Right atrium auricular region (tissue), 2 donors: ENCODE measurements around the gene SGCA. TPM values are rescaled to one million over a fixed set of nuclear protein-coding genes. Genes with fewer than 3 reads are reported as not detected.

Experiments used
- DNase-seq: peaks from one replicate; pipeline ENCODE4 v3.0.0-alpha.2; 2019; ENCODE audit warnings: low spot score
- H3K27ac ChIP-seq, 2 donors: fragments of 200-600 bp; sonication (generic); 1 replicate in 1 of 2; 2 replicates in 1 of 2; pipeline ENCODE4 v1.5.1; 2016 to 2019
- H3K27me3 ChIP-seq, 2 donors: fragments of 200-600 bp; sonication (generic); one replicate each; pipeline versions ENCODE4 v1.5.1 to v1.6.0; 2017 to 2019
- H3K36me3 ChIP-seq: fragments of 200-600 bp; sonication (generic); one replicate; pipeline ENCODE4 v1.5.1; 2016
- H3K4me1 ChIP-seq, 2 donors: fragments of 200-600 bp; sonication (generic); one replicate each; pipeline versions ENCODE4 v1.5.1 to v1.6.0; 2017 to 2019
- H3K4me3 ChIP-seq, 2 donors: fragments of 200-600 bp; sonication (generic); 1 replicate in 1 of 2; 2 replicates in 1 of 2; pipeline ENCODE4 v1.5.1; 2017 to 2019; ENCODE audit warnings: mild to moderate bottlenecking in 1 of 2, moderate library complexity in 1 of 2
- H3K9me3 ChIP-seq, 2 donors: fragments of 200-600 bp; sonication (generic); one replicate each; pipeline ENCODE4 v1.5.1; 2019
- CTCF ChIP-seq, 2 donors: fragments of 200-600 bp; sonication (generic); IDR thresholded peaks; one replicate each; pipeline ENCODE4 v1.5.1; 2019; ENCODE audit warnings: antibody characterized with exemption in 2 of 2
- total RNA-seq, 2 donors: library from RNA; depleted of rRNA; stranded (reverse); fragments of >200 nt; gene quantifications; one replicate each; pipeline ENCODE4 v1.1.0, GENCODE V29; 2016

Gene SGCA
- total RNA-seq, 2 donors from 2014 or later: 120 to 207 TPM

DNA sequence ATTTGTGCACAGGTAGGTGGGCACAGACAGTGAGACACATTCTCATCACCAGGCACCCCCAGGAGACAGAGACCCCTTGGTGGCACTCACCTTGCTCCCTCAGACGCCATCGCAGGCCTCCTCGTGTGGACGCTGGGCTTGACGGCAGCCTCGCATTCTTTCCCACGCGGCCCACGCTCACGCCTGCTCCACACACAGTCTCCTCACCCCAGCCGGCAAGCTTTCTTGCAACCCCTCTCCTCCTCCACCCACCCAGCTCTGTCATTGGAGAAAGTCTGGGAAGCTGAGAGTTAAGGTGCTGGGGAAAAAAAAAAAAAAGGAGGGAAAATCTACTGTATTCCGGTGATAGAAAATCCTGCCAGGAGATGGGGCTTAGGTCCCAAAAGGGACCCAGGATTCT is 14.8 kb downstream of the SGCA start:
- Histone ChIP-seq H3K4me3 (no peak overlapping the region), H3K27me3 (no peaks in the 10 kb centered on the region), H3K9me3 (no peaks in the 10 kb centered on the region), H3K4me1 (peaks cover 0 to 33% of the 10 kb centered on the region in 2 donors), H3K27ac (no peak overlapping the region), H3K36me3 (peaks cover 3% of the 10 kb centered on the region)
- TF ChIP-seq CTCF (IDR thresholded peaks at IDR 0.05): no peak
- DNase-seq: no peak

DNA sequence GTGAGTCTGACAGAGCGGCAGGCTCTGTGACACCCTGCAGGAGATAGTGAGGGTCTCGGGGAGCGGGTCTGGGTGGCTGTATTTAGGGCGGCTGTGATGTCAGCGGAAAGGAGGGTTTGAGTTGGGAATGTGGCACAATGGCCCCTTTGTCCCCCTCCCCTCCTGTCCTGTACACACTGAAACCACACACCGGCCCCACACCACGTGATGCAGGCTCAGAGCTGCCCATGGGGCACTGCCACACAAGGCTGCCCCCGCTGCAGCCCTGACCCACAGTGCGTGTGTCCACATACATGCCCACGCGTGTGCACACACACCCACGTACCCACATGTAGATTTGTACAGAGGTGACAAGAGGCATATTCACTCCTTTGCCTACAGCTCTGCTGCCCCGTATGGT is 15.3 kb downstream of the SGCA start:
- peaks cover 0 to 28% of the 10 kb centered on the region in 2 donors for H3K4me1 ChIP-seq
- H3K9me3 ChIP-seq: no peaks in the 10 kb centered on the region
- DNase-seq: no peak
- H3K27ac ChIP-seq: no peak overlapping the region
- no peak for TF ChIP-seq CTCF (IDR thresholded peaks at IDR 0.05)
- peaks cover 3% of the 10 kb centered on the region for H3K36me3 ChIP-seq
- no peaks in the 10 kb centered on the region for H3K27me3 ChIP-seq
- H3K4me3 ChIP-seq: no peak overlapping the region

GRCh38 chr17:50181591-50182560 is 16.1 kb downstream of the SGCA start:
- H3K36me3 ChIP-seq: peaks cover 3% of the 10 kb centered on the region
- DNase-seq: no peak
- H3K4me1 ChIP-seq: peaks cover 0 to 21% of the 10 kb centered on the region in 2 donors
- no peak overlapping the region for H3K27ac ChIP-seq
- TF ChIP-seq CTCF (IDR thresholded peaks at IDR 0.05): no peak
- no peaks in the 10 kb centered on the region for H3K27me3 ChIP-seq
- no peaks in the 10 kb centered on the region for H3K9me3 ChIP-seq
- no peak overlapping the region for H3K4me3 ChIP-seq

GRCh38 chr17:50182783-50183420 is 17.1 kb downstream of the SGCA start:
- H3K4me3 ChIP-seq: no peak overlapping the region
- no peak for TF ChIP-seq CTCF (IDR thresholded peaks at IDR 0.05)
- H3K27ac ChIP-seq: peak overlapping the region in 1 of 2 donors; percentile 4
- no peaks in the 10 kb centered on the region for H3K27me3 ChIP-seq
- H3K4me1 ChIP-seq: peaks cover 0 to 11% of the 10 kb centered on the region in 2 donors
- no peaks in the 10 kb centered on the region for H3K9me3 ChIP-seq
- H3K36me3 ChIP-seq: peaks cover 3% of the 10 kb centered on the region
- DNase-seq: no peak

DNA sequence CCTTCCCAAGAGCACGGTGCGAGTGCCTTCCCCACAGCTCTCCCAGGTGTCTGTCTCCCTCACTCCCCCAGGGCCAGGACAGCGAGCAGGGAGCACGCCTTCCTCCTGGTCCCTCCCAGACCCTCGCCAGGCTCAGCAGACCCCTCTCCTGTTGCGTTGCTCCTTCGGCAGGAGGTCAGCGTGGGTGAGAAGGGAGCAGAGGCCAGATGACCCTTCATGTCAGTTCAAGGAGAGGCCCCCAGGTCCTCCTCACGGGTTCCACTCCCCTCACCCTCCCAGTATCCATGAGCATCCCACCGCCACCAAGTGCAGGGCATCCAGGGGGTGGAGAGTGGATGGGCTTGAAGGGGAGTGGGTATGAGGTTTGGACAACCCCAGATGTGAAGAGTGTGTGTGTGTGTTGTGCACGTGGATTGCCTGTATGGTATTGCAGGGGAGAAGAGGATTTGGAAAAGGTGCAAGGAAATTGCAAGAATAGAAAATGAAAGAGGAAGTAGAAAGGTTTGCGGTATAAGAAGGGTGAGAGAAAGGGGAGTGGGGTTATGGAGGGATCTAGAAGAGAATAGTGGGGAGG is 17.7 kb downstream of the SGCA start:
- DNase-seq: no peak
- Histone ChIP-seq H3K9me3 (no peaks in the 10 kb centered on the region), H3K4me1 (peaks cover 0 to 5% of the 10 kb centered on the region in 2 donors), H3K27me3 (no peaks in the 10 kb centered on the region), H3K27ac (peak overlapping the region in 1 of 2 donors; percentile 4), H3K4me3 (no peak overlapping the region), H3K36me3 (peaks cover 6% of the 10 kb centered on the region)
- no peak for TF ChIP-seq CTCF (IDR thresholded peaks at IDR 0.05)
